H9 (cell line): ENCODE results near the gene ULK4. TPM values are rescaled to one million over a fixed set of nuclear protein-coding genes. Genes with fewer than 3 reads are reported as not detected.

ENCODE experiments used
- DNase-seq: peaks from one replicate; pipeline ENCODE4 v3.0.0-alpha.2; 2017
- H2AFZ ChIP-seq: one replicate; pipeline ENCODE4 v1.6.1; 2013; ENCODE audit warnings: mild to moderate bottlenecking, low read length, control low read depth, moderate library complexity
- H2AK5ac ChIP-seq: 2 replicates; pipeline ENCODE4 v1.6.1; 2013; ENCODE audit warnings: low read length, control low read depth, mixed read lengths; ENCODE audit not compliant: insufficient read length
- H2BK120ac ChIP-seq: one replicate; pipeline ENCODE4 v1.6.1; 2013; ENCODE audit warnings: low read depth, mild to moderate bottlenecking, low read length, control low read depth, inconsistent platforms; ENCODE audit not compliant: poor library complexity, severe bottlenecking
- H2BK12ac ChIP-seq: 2 replicates; pipeline ENCODE4 v1.6.1; 2013; ENCODE audit warnings: low read length, control low read depth, mixed read lengths, low read depth; ENCODE audit not compliant: insufficient read length
- H2BK15ac ChIP-seq: 2 replicates; pipeline ENCODE4 v1.6.1; 2013; ENCODE audit warnings: low read depth, low read length, control low read depth
- H2BK20ac ChIP-seq: one replicate; pipeline ENCODE4 v1.6.1; 2013; ENCODE audit warnings: low read depth, mild to moderate bottlenecking, low read length, control low read depth, inconsistent platforms; ENCODE audit not compliant: poor library complexity, severe bottlenecking
- H2BK5ac ChIP-seq: 2 replicates; pipeline ENCODE4 v1.6.1; 2013; ENCODE audit warnings: low read length, control low read depth, mixed read lengths; ENCODE audit not compliant: insufficient read length
- H3K14ac ChIP-seq: 2 replicates; pipeline ENCODE4 v1.6.1; 2013; ENCODE audit warnings: low read length, control low read depth; ENCODE audit not compliant: insufficient read depth
- H3K18ac ChIP-seq: 2 replicates; pipeline ENCODE4 v1.6.1; 2013; ENCODE audit warnings: low read depth, mild to moderate bottlenecking, mixed read lengths, low read length, control low read depth; ENCODE audit not compliant: insufficient read length
- H3K23ac ChIP-seq: 2 replicates; pipeline ENCODE4 v1.6.1; 2013; ENCODE audit warnings: low read length, control low read depth, mixed read lengths, low read depth; ENCODE audit not compliant: insufficient read length
- H3K23me2 ChIP-seq: 2 replicates; pipeline ENCODE4 v1.6.1; 2013; ENCODE audit warnings: low read depth, mild to moderate bottlenecking, mixed read lengths, low read length, control low read depth; ENCODE audit not compliant: insufficient read length, poor library complexity, severe bottlenecking
- H3K27ac ChIP-seq: 2 replicates; pipeline ENCODE4 v1.5.1; 2013; ENCODE audit warnings: low read length, control low read depth, mixed read lengths, low read depth; ENCODE audit not compliant: insufficient read length
- H3K27me3 ChIP-seq: 2 replicates; pipeline ENCODE4 v1.6.1; 2013; ENCODE audit warnings: low read length, control low read depth, inconsistent platforms; ENCODE audit not compliant: insufficient read depth
- H3K4ac ChIP-seq: 2 replicates; pipeline ENCODE4 v1.6.1; 2013; ENCODE audit warnings: low read depth, mild to moderate bottlenecking, control low read depth, inconsistent platforms, low read length, moderate library complexity
- H3K4me1 ChIP-seq: 2 replicates; pipeline ENCODE4 v1.6.1; 2013; ENCODE audit warnings: low read length, control low read depth, inconsistent platforms; ENCODE audit not compliant: insufficient read depth
- H3K4me2 ChIP-seq: 2 replicates; pipeline ENCODE4 v1.6.1; 2013; ENCODE audit warnings: low read length, control low read depth, mixed read lengths; ENCODE audit not compliant: insufficient read length, insufficient read depth
- H3K56ac ChIP-seq: 2 replicates; pipeline ENCODE4 v1.6.1; 2013; ENCODE audit warnings: low read depth, mild to moderate bottlenecking, mixed read lengths, low read length, control low read depth; ENCODE audit not compliant: insufficient read length
- H3K79me1 ChIP-seq: 2 replicates; pipeline ENCODE4 v1.6.1; 2013; ENCODE audit warnings: low read depth, mild to moderate bottlenecking, moderate library complexity, low read length, control low read depth, inconsistent platforms; ENCODE audit not compliant: insufficient read depth, poor library complexity, severe bottlenecking
- H3K79me2 ChIP-seq: 2 replicates; pipeline ENCODE4 v1.6.1; 2013; ENCODE audit warnings: low read length, control low read depth, inconsistent platforms; ENCODE audit not compliant: insufficient read depth
- H3K9ac ChIP-seq: 2 replicates; pipeline ENCODE4 v1.6.1; 2013; ENCODE audit warnings: low read length, control low read depth, mixed read lengths; ENCODE audit not compliant: insufficient read length; ENCODE audit errors: extremely low read depth
- H3K9me3 ChIP-seq: one replicate; pipeline ENCODE4 v1.6.1; 2013; ENCODE audit warnings: low read depth, low read length, inconsistent platforms; ENCODE audit not compliant: control insufficient read depth
- H3T11ph ChIP-seq: one replicate; pipeline ENCODE4 v1.6.1; 2013; ENCODE audit warnings: mild to moderate bottlenecking, low read length, control low read depth, inconsistent platforms
- H4K20me1 ChIP-seq: one replicate; pipeline ENCODE4 v1.6.1; 2013; ENCODE audit not compliant: control insufficient read depth, insufficient read length, insufficient read depth
- H4K5ac ChIP-seq: 2 replicates; pipeline ENCODE4 v1.6.1; 2013; ENCODE audit warnings: low read depth, mild to moderate bottlenecking, mixed read lengths, low read length, control low read depth; ENCODE audit not compliant: insufficient read length
- H4K8ac ChIP-seq: replicated peaks from 2 replicates; pipeline ENCODE4 v1.6.1; 2013; ENCODE audit warnings: low read length, control low read depth, mixed read lengths, low read depth; ENCODE audit not compliant: insufficient read length
- H4K91ac ChIP-seq: 2 replicates; pipeline ENCODE4 v1.6.1; 2013; ENCODE audit warnings: low read depth, mild to moderate bottlenecking, moderate library complexity, mixed read lengths, low read length, control low read depth; ENCODE audit not compliant: insufficient read length
- H3K27ac Mint-ChIP-seq, 3 experiments: 2 replicates in 2 of 3; 3 replicates in 1 of 3; pipeline ENCODE4 v1.8.0; 2020 to 2021; ENCODE audit warnings: mixed read lengths in 3 of 3, mild to moderate bottlenecking in 1 of 3, moderate library complexity in 1 of 3
- H3K27me3 Mint-ChIP-seq: 2 replicates; pipeline ENCODE4 v1.8.0; 2021; ENCODE audit warnings: low read depth, mild to moderate bottlenecking, moderate library complexity, mixed read lengths
- H3K36me3 Mint-ChIP-seq, 3 experiments: 2 replicates in 2 of 3; 3 replicates in 1 of 3; pipeline ENCODE4 v1.8.0; 2020 to 2021; ENCODE audit warnings: low read depth in 3 of 3, mixed read lengths in 3 of 3; ENCODE audit not compliant: insufficient read depth in 1 of 3
- H3K4me1 Mint-ChIP-seq, 2 experiments: 2 replicates each; pipeline ENCODE4 v1.8.0; 2020; ENCODE audit warnings: mixed read lengths in 2 of 2
- H3K4me3 Mint-ChIP-seq, 2 experiments: 2 replicates in 1 of 2; 3 replicates in 1 of 2; pipeline ENCODE4 v1.8.0; 2020 to 2021; ENCODE audit warnings: mild to moderate bottlenecking in 2 of 2, mixed read lengths in 2 of 2, moderate library complexity in 1 of 2
- H3K9me3 Mint-ChIP-seq, 2 experiments: 2 replicates in 1 of 2; 3 replicates in 1 of 2; pipeline ENCODE4 v1.8.0; 2020; ENCODE audit warnings: mild to moderate bottlenecking in 2 of 2, mixed read lengths in 2 of 2, moderate library complexity in 1 of 2
- WGBS: extraction: QIAGEN DNeasy Blood & Tissue Kit; methylation state at CpG from one replicate; pipeline ENCODE4 v1.1.7; 2013; ENCODE audit warnings: missing lambda C conversion rate, low lambda C conversion rate, mixed read lengths; ENCODE audit not compliant: insufficient read length; ENCODE audit errors: extremely low coverage; 5-methylcytosine and 5-hydroxymethylcytosine counted together
- total RNA-seq: library from RNA; stranded (reverse); gene quantifications from 2 replicates; pipeline ENCODE4 v1.2.1, GENCODE V29; 2021
- TF ChIP-seq, protein P1 (sequence below): fragments of 200-600 bp; sonication (generic); conservative IDR thresholded peaks from 3 replicates; pipeline ENCODE4 v1.8.0; 2021; ENCODE audit warnings: antibody characterized with exemption, mild to moderate bottlenecking

ULK4 gene
- total RNA-seq, 1 experiment from 2014 or later = 12.9 TPM

DNA sequence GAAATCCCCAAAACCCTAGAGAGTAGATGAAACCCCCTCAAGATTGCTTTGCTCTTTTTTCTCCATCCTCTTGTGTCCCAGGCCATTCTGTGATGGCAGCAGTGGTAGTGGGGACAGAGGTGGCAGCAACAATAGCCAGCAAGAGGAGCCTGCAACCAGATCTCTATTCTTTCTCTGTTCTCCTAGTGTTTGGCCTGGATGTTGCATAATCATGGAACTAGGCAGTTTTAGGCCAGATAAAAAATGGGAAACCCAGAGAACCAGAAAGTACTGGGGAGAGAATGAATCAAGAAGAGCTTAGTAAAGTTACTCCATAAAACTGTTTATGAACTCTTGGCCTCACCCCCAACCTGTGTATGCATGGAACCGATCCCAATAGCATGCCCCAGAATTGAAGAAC lies 710.3 kb downstream of the ULK4 start:
- no peaks in the 10 kb centered on the region for H3K79me1 ChIP-seq
- H3K4me2 ChIP-seq = no peak overlapping the region
- H3K27ac ChIP-seq = no peak overlapping the region
- no peak overlapping the region for H3K9ac ChIP-seq
- DNase-seq = no peak
- no peak overlapping the region for H3K4ac ChIP-seq
- TF ChIP-seq, protein P1, sequence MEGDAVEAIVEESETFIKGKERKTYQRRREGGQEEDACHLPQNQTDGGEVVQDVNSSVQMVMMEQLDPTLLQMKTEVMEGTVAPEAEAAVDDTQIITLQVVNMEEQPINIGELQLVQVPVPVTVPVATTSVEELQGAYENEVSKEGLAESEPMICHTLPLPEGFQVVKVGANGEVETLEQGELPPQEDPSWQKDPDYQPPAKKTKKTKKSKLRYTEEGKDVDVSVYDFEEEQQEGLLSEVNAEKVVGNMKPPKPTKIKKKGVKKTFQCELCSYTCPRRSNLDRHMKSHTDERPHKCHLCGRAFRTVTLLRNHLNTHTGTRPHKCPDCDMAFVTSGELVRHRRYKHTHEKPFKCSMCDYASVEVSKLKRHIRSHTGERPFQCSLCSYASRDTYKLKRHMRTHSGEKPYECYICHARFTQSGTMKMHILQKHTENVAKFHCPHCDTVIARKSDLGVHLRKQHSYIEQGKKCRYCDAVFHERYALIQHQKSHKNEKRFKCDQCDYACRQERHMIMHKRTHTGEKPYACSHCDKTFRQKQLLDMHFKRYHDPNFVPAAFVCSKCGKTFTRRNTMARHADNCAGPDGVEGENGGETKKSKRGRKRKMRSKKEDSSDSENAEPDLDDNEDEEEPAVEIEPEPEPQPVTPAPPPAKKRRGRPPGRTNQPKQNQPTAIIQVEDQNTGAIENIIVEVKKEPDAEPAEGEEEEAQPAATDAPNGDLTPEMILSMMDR = no peak
- no peak overlapping the region for H3K14ac ChIP-seq
- H3K27me3 ChIP-seq = no peaks in the 10 kb centered on the region
- H3K56ac ChIP-seq = no peak overlapping the region
- H2BK12ac ChIP-seq = no peak overlapping the region
- H2BK120ac ChIP-seq = no peak overlapping the region
- H3K27ac Mint-ChIP-seq = no peak overlapping the region
- WGBS = no CpG with 5 or more reads among the region's 1 CpG
- no peak overlapping the region for H2AK5ac ChIP-seq
- H4K5ac ChIP-seq = no peak overlapping the region
- no peak overlapping the region for H3K18ac ChIP-seq
- no peak overlapping the region for H3K4me3 Mint-ChIP-seq
- no peaks in the 10 kb centered on the region for H3K79me2 ChIP-seq
- no peaks in the 10 kb centered on the region; a peak in 2 of 7 replicates for H3K36me3 Mint-ChIP-seq
- H4K91ac ChIP-seq = no peak overlapping the region
- H2AFZ ChIP-seq = no peak overlapping the region
- no peak overlapping the region for H3K23ac ChIP-seq
- H3K23me2 ChIP-seq = no peaks in the 10 kb centered on the region
- no peak overlapping the region for H2BK15ac ChIP-seq
- H4K20me1 ChIP-seq = no peaks in the 10 kb centered on the region
- no peaks in the 10 kb centered on the region for H3K9me3 ChIP-seq
- no peak overlapping the region for H2BK20ac ChIP-seq
- H3K27me3 Mint-ChIP-seq = no peaks in the 10 kb centered on the region; the same call in 1 of the 2 replicates
- no peak overlapping the region for H2BK5ac ChIP-seq
- peaks cover 0 to 2% of the 10 kb centered on the region in 2 experiments; a peak in 2 of 5 replicates for H3K9me3 Mint-ChIP-seq
- no peaks in the 10 kb centered on the region for H3K4me1 ChIP-seq
- no peak overlapping the region for H4K8ac ChIP-seq
- peaks cover 9 to 11% of the 10 kb centered on the region in 2 experiments for H3K4me1 Mint-ChIP-seq
- no peak overlapping the region for H3T11ph ChIP-seq
